Prostate gland (tissue), 2 donors: ENCODE data around the gene NUDT17.

Source experiments
- POLR2A ChIP-seq: fragments of 450-650 bp; IDR thresholded peaks from one replicate; pipeline ENCODE4 v1.6.1; 2016; ENCODE audit warnings: antibody characterized with exemption, mild to moderate bottlenecking
- POLR2AphosphoS5 ChIP-seq: sonication (generic); formaldehyde crosslinking; IDR thresholded peaks from one replicate; pipeline ENCODE4 v1.6.1; 2017; ENCODE audit warnings: antibody characterized with exemption
- TF ChIP-seq, protein P1 (sequence below), 4 experiments: fragments of 200-600 bp in 2 of 4; fragments of 450-650 bp in 2 of 4; sonication (generic) in 2 of 4; IDR thresholded peaks; 1 replicate in 3 of 4; 2 replicates in 1 of 4; pipeline ENCODE4 v1.5.1; 2016 to 2019; ENCODE audit warnings: antibody characterized with exemption in 4 of 4, mild to moderate bottlenecking in 2 of 4, moderate library complexity in 2 of 4

DNA sequence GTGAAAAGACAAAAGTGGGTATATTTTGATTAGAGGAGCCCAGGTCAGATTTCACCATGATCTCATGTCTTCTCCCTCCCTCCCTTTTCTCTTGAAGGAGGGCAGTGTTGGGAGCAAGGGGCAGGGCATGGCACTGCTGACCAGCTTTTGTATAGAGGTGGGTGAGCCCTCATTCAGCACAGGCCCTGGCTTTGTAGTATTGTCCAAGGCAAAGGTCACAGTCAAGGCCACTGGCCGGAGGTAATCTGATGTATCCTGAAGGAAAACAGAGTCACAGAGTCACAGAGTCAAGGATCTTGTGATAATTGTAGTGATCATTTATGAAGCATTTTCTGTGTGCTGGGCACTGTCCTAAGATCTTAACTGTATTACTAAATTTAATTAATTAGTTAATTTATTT, 52.5 kb downstream of the NUDT17 start:
- TF ChIP-seq, protein P1, sequence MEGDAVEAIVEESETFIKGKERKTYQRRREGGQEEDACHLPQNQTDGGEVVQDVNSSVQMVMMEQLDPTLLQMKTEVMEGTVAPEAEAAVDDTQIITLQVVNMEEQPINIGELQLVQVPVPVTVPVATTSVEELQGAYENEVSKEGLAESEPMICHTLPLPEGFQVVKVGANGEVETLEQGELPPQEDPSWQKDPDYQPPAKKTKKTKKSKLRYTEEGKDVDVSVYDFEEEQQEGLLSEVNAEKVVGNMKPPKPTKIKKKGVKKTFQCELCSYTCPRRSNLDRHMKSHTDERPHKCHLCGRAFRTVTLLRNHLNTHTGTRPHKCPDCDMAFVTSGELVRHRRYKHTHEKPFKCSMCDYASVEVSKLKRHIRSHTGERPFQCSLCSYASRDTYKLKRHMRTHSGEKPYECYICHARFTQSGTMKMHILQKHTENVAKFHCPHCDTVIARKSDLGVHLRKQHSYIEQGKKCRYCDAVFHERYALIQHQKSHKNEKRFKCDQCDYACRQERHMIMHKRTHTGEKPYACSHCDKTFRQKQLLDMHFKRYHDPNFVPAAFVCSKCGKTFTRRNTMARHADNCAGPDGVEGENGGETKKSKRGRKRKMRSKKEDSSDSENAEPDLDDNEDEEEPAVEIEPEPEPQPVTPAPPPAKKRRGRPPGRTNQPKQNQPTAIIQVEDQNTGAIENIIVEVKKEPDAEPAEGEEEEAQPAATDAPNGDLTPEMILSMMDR (IDR thresholded peaks at IDR 0.05), result no peak
- TF ChIP-seq POLR2A, result no peak
- TF ChIP-seq POLR2AphosphoS5, result no peak
